SU-DHL-6 (cell line): ENCODE measurements around the gene GPAT3.

Experiments used
- EZH2phosphoT487 ChIP-seq: fragments of 200-600 bp; sonication (generic), shearing (Covaris generic); conservative IDR thresholded peaks from 2 replicates; pipeline ENCODE4 v1.6.1; 2018; ENCODE audit warnings: mild to moderate bottlenecking, antibody characterized with exemption, low read length, moderate library complexity, mixed read lengths
- TF ChIP-seq, protein P1 (sequence below): fragments of 200-600 bp; sonication (generic); IDR thresholded peaks from one replicate; pipeline ENCODE4 v1.5.1; 2017; ENCODE audit warnings: antibody characterized with exemption, mild to moderate bottlenecking, low read length, moderate library complexity; ENCODE audit not compliant: insufficient read depth, poor library complexity, severe bottlenecking

DNA sequence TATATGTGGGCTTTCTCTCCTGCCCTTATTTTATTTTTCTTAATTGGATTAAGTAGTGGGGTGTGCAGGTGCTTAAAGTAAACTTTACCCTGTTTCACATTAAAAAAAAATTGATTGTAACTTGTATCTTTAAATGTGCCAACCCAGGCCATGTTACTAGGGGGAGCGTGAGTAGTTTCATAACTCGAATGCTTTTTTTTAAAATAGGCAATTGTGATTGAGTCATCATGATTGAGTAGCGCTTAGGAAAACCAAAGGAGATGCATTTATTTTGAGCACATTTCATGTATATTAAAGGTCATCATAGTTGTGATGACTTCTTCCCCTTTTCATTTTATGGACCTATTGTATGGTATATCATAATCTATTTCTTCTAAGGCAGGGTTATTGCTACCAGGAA is 32.2 kb downstream of the GPAT3 start:
- TF ChIP-seq, protein P1, sequence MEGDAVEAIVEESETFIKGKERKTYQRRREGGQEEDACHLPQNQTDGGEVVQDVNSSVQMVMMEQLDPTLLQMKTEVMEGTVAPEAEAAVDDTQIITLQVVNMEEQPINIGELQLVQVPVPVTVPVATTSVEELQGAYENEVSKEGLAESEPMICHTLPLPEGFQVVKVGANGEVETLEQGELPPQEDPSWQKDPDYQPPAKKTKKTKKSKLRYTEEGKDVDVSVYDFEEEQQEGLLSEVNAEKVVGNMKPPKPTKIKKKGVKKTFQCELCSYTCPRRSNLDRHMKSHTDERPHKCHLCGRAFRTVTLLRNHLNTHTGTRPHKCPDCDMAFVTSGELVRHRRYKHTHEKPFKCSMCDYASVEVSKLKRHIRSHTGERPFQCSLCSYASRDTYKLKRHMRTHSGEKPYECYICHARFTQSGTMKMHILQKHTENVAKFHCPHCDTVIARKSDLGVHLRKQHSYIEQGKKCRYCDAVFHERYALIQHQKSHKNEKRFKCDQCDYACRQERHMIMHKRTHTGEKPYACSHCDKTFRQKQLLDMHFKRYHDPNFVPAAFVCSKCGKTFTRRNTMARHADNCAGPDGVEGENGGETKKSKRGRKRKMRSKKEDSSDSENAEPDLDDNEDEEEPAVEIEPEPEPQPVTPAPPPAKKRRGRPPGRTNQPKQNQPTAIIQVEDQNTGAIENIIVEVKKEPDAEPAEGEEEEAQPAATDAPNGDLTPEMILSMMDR = no peak
- no peak for TF ChIP-seq EZH2phosphoT487
